ENCODE measurements around the gene ITGA8. TPM values are rescaled to one million over a fixed set of nuclear protein-coding genes. Genes with fewer than 3 reads are reported as not detected.

ITGA8 gene
- polyA plus RNA-seq, 1 donor (not counting 4 experiments of a cell fraction or from before 2014, with no cell fraction given), result not detected

- Histone ChIP-seq H2AFZ (ENCODE audit: control insufficient read depth, low read length) (no peak overlapping the region), H3K79me2 (ENCODE audit: control insufficient read depth, insufficient read depth, low read length) (no peaks in the 10 kb centered on the region), H3K4me1 (ENCODE audit: control insufficient read depth, extremely low read depth, insufficient read depth, low read length) (no peaks in the 10 kb centered on the region), H3K9me1 (ENCODE audit: control insufficient read depth, extremely low read depth, insufficient read depth, low read length) (no peaks in the 10 kb centered on the region), H3K9me3 (ENCODE audit: control insufficient read depth, low read depth, low read length) (no peaks in the 10 kb centered on the region), H3K9ac (ENCODE audit: control insufficient read depth, extremely low read depth, insufficient read depth, low read length) (no peak overlapping the region), H3K4me3 (ENCODE audit: control insufficient read depth in 2 of 3, extremely low read depth in 1 of 3, insufficient read depth in 2 of 3, low read depth in 1 of 3, low read length in 3 of 3) (no peak overlapping the region), H3K4me2 (ENCODE audit: control insufficient read depth, extremely low read depth, insufficient read depth, low read depth, low read length) (no peak overlapping the region), H4K20me1 (ENCODE audit: control insufficient read depth, extremely low read depth, insufficient read depth, low read length) (no peaks in the 10 kb centered on the region), H3K27me3 (ENCODE audit: control insufficient read depth, extremely low read depth, insufficient read depth, low read length) (no peaks in the 10 kb centered on the region), H3K27ac (ENCODE audit: control insufficient read depth, insufficient read depth, low read length) (no peak overlapping the region), H3K36me3 (ENCODE audit: control insufficient read depth in 2 of 2, extremely low read depth in 1 of 2, insufficient read depth in 2 of 2, low read length in 2 of 2) (no peaks in the 10 kb centered on the region)
- dilution Hi-C loops (cut with MboI; ENCODE audit: extremely low pct_ligation_motif_present, low sequenced_read_pairs), result no loop called here
- no peak for TF ChIP-seq CTCF (optimal IDR thresholded peaks at IDR 0.05 in 1 of 3, IDR thresholded peaks at IDR 0.05 in 1 of 3, conservative IDR thresholded peaks at IDR 0.05 in 1 of 3; ENCODE audit: extremely low read depth in 1 of 3, insufficient read depth in 2 of 3, low read length in 3 of 3)
- TF ChIP-seq EZH2 (IDR thresholded peaks at IDR 0.05; ENCODE audit: low read length), result no peak
- DNase-seq (ENCODE audit: low read depth, low spot score) (no peak), FAIRE-seq (no peak)
Observed at GRCh38 chr10:15588635-15589508, 130.8 kb downstream of the ITGA8 start.

GRCh38 chr10:15588151-15588550, 131.6 kb downstream of the ITGA8 start:
- Histone ChIP-seq H3K9me3 (ENCODE audit: control insufficient read depth, low read depth, low read length) (no peaks in the 10 kb centered on the region), H3K4me3 (ENCODE audit: control insufficient read depth in 2 of 3, extremely low read depth in 1 of 3, insufficient read depth in 2 of 3, low read depth in 1 of 3, low read length in 3 of 3) (no peak overlapping the region), H3K36me3 (ENCODE audit: control insufficient read depth in 2 of 2, extremely low read depth in 1 of 2, insufficient read depth in 2 of 2, low read length in 2 of 2) (no peaks in the 10 kb centered on the region), H3K4me1 (ENCODE audit: control insufficient read depth, extremely low read depth, insufficient read depth, low read length) (no peaks in the 10 kb centered on the region), H3K4me2 (ENCODE audit: control insufficient read depth, extremely low read depth, insufficient read depth, low read depth, low read length) (no peak overlapping the region), H3K9me1 (ENCODE audit: control insufficient read depth, extremely low read depth, insufficient read depth, low read length) (no peaks in the 10 kb centered on the region), H3K79me2 (ENCODE audit: control insufficient read depth, insufficient read depth, low read length) (no peaks in the 10 kb centered on the region), H4K20me1 (ENCODE audit: control insufficient read depth, extremely low read depth, insufficient read depth, low read length) (no peaks in the 10 kb centered on the region), H3K27me3 (ENCODE audit: control insufficient read depth, extremely low read depth, insufficient read depth, low read length) (no peaks in the 10 kb centered on the region), H2AFZ (ENCODE audit: control insufficient read depth, low read length) (no peak overlapping the region), H3K27ac (ENCODE audit: control insufficient read depth, insufficient read depth, low read length) (no peak overlapping the region), H3K9ac (ENCODE audit: control insufficient read depth, extremely low read depth, insufficient read depth, low read length) (no peak overlapping the region)
- no peak for DNase-seq (ENCODE audit: low read depth, low spot score)
- dilution Hi-C loops (cut with MboI; ENCODE audit: extremely low pct_ligation_motif_present, low sequenced_read_pairs), result no loop called here
- FAIRE-seq, result no peak
- TF ChIP-seq CTCF (optimal IDR thresholded peaks at IDR 0.05 in 1 of 3, IDR thresholded peaks at IDR 0.05 in 1 of 3, conservative IDR thresholded peaks at IDR 0.05 in 1 of 3; ENCODE audit: extremely low read depth in 1 of 3, insufficient read depth in 2 of 3, low read length in 3 of 3) (no peak), EZH2 (IDR thresholded peaks at IDR 0.05; ENCODE audit: low read length) (no peak)
